GM21737 (cell line): Measurements from ENCODE around the gene RPL37A.
"Not testable (repeated sequence)": the region's sequence is repeated elsewhere in the genome, so short reads cannot be mapped to it uniquely, and the experiment has no call there.

Source experiments
- ATAC-seq: cut with Tn5 transposase; IDR thresholded peaks from one replicate; pipeline ENCODE4 v1.9.1; 2021; ENCODE audit warnings: mild to moderate bottlenecking, moderate library complexity; ENCODE audit not compliant: unreplicated experiment

The RPL37A gene

GRCh38 chr2:216516730-216517350 is 18.2 kb downstream of the RPL37A start:
- ATAC-seq: no peak

GRCh38 chr2:216517447-216518225 is 19.0 kb downstream of the RPL37A start:
- no peak for ATAC-seq

GRCh38 chr2:216518566-216519119 is 20.0 kb downstream of the RPL37A start:
- ATAC-seq: not testable (repeated sequence)

- ATAC-seq: no peak
These were observed 20.6 kb downstream of the RPL37A start for GRCh38 chr2:216519154-216519762.

- ATAC-seq: no peak
These were observed 21.5 kb downstream of the RPL37A start for GRCh38 chr2:216520112-216520511.

- no peak for ATAC-seq
These were observed 24.4 kb downstream of the RPL37A start for GRCh38 chr2:216522892-216523502.

- ATAC-seq: no peak
These were observed 27.3 kb downstream of the RPL37A start for GRCh38 chr2:216525972-216526371.

- ATAC-seq: no peak
These were observed 28.3 kb downstream of the RPL37A start for GRCh38 chr2:216526939-216527338.

- ATAC-seq: no peak
These were observed 29.0 kb downstream of the RPL37A start for GRCh38 chr2:216527600-216527999.

- no peak for ATAC-seq
These were observed 33.9 kb downstream of the RPL37A start for GRCh38 chr2:216532562-216532961.

- ATAC-seq: no peak
These were observed 35.0 kb downstream of the RPL37A start for GRCh38 chr2:216533609-216534008.

GRCh38 chr2:216534809-216535208 is 36.2 kb downstream of the RPL37A start:
- no peak for ATAC-seq

- ATAC-seq: no peak
These were observed 36.9 kb downstream of the RPL37A start for GRCh38 chr2:216535454-216535995.

- no peak for ATAC-seq
These were observed 38.1 kb downstream of the RPL37A start for GRCh38 chr2:216536734-216537210.

GRCh38 chr2:216537366-216537765 is 38.7 kb downstream of the RPL37A start:
- ATAC-seq: no peak

GRCh38 chr2:216538538-216538937 is 39.9 kb downstream of the RPL37A start:
- ATAC-seq: no peak

GRCh38 chr2:216539120-216539519 is 40.5 kb downstream of the RPL37A start:
- no peak for ATAC-seq

- no peak for ATAC-seq
These were observed 41.2 kb downstream of the RPL37A start for GRCh38 chr2:216539791-216540241.

- ATAC-seq: no peak
These were observed 42.3 kb downstream of the RPL37A start for GRCh38 chr2:216540920-216541319.

GRCh38 chr2:216541505-216541904 is 42.9 kb downstream of the RPL37A start:
- no peak for ATAC-seq

- ATAC-seq: no peak
These were observed 46.7 kb downstream of the RPL37A start for GRCh38 chr2:216545359-216545758.
